ENCODE results near the gene EXOC4. TPM values are rescaled to one million over a fixed set of nuclear protein-coding genes. Genes with fewer than 3 reads are reported as not detected.

EXOC4 gene
- total RNA-seq, 1 donor from 2014 or later, result 84.0 TPM

DNA sequence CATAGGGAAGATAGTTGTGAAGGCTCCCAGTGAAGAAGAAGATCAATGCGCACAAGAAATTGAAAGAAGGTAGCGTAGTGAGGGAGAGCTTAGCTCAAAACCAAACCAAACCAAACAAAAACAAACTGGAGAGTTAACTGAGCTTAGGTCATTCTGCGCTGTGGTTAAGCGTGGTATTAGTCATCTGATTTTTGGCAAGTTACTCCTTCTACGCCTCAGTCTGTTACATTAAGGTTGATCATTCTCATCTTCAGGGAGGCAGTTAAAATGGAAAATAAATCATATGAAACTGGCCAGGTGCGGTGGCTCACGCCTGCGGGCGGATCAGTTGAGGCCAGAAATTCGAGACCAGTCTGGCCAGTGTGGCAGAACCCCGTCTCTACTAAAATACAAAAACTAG lies 259.7 kb downstream of the EXOC4 start:
- DNase-seq (ENCODE audit: low read depth), result peak; percentile 62
- Histone ChIP-seq H3K27me3 (ENCODE audit: control insufficient read depth, insufficient read depth, low read length) (no peaks in the 10 kb centered on the region), H3K4me3 (ENCODE audit: low read depth, low read length) (no peak overlapping the region), H3K36me3 (ENCODE audit: control insufficient read depth, insufficient read depth, low read length) (no peaks in the 10 kb centered on the region)
- FAIRE-seq, result peak; percentile 83
- TF ChIP-seq CTCF (IDR thresholded peaks at IDR 0.05; ENCODE audit: insufficient read depth, low read length, severe bottlenecking), result no peak

GRCh38 chr7:133513608-133514007 lies 260.7 kb downstream of the EXOC4 start:
- peak; percentile 61 for DNase-seq (ENCODE audit: low read depth)
- Histone ChIP-seq H3K27me3 (ENCODE audit: control insufficient read depth, insufficient read depth, low read length) (no peaks in the 10 kb centered on the region), H3K4me3 (ENCODE audit: low read depth, low read length) (no peak overlapping the region), H3K36me3 (ENCODE audit: control insufficient read depth, insufficient read depth, low read length) (no peaks in the 10 kb centered on the region)
- no peak for FAIRE-seq
- TF ChIP-seq CTCF (IDR thresholded peaks at IDR 0.05; ENCODE audit: insufficient read depth, low read length, severe bottlenecking), result no peak

DNA sequence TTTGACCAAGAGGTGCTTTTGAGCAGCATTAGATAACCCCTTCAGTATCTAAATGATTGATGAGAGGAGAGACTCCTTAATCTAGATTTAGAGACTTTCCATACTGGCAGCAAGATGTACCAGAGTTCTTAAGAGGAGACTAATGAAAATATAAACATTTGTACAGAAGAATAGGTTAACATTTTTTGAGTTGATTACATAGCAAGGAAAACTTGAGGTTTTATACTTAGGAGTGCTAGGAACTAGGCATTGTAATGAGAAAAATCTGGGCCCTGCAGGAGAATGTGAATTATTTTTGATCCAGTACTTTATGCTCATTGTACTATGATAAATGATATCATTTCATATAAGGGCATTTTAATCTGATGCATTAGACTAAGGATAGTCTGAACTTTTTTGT lies 261.7 kb downstream of the EXOC4 start:
- no peak for TF ChIP-seq CTCF (IDR thresholded peaks at IDR 0.05; ENCODE audit: insufficient read depth, low read length, severe bottlenecking)
- no peak overlapping the region for H3K4me3 ChIP-seq (ENCODE audit: low read depth, low read length)
- H3K27me3 ChIP-seq (ENCODE audit: control insufficient read depth, insufficient read depth, low read length), result no peaks in the 10 kb centered on the region
- DNase-seq (ENCODE audit: low read depth) (no peak), FAIRE-seq (no peak)
- H3K36me3 ChIP-seq (ENCODE audit: control insufficient read depth, insufficient read depth, low read length), result no peaks in the 10 kb centered on the region

GRCh38 chr7:133517766-133518165 lies 264.9 kb downstream of the EXOC4 start:
- DNase-seq (ENCODE audit: low read depth) (no peak), FAIRE-seq (no peak)
- no peak for TF ChIP-seq CTCF (IDR thresholded peaks at IDR 0.05; ENCODE audit: insufficient read depth, low read length, severe bottlenecking)
- no peaks in the 10 kb centered on the region for H3K27me3 ChIP-seq (ENCODE audit: control insufficient read depth, insufficient read depth, low read length)
- H3K4me3 ChIP-seq (ENCODE audit: low read depth, low read length), result no peak overlapping the region
- H3K36me3 ChIP-seq (ENCODE audit: control insufficient read depth, insufficient read depth, low read length), result no peaks in the 10 kb centered on the region

DNA sequence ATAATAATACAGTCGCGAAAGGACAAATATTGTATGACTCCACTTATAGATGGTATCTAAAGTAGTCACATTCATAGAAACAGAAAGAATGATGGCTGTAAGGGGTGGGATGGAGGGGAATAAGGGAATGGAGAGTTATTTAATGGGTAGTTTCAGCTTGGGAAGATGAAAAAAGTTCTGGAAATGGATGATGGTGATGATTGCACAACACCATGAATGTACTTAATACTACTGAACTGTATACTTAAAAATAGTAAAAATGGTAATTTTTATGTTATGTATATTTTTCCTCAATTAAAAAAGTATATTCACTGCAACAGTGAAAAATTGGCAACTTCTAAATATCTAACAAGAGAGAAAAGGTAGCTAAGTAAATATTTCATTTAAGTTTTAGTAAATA lies 265.8 kb downstream of the EXOC4 start:
- Histone ChIP-seq H3K27me3 (ENCODE audit: control insufficient read depth, insufficient read depth, low read length) (no peaks in the 10 kb centered on the region), H3K4me3 (ENCODE audit: low read depth, low read length) (no peak overlapping the region), H3K36me3 (ENCODE audit: control insufficient read depth, insufficient read depth, low read length) (no peaks in the 10 kb centered on the region)
- no peak for TF ChIP-seq CTCF (IDR thresholded peaks at IDR 0.05; ENCODE audit: insufficient read depth, low read length, severe bottlenecking)
- FAIRE-seq (no peak), DNase-seq (ENCODE audit: low read depth) (no peak)

DNA sequence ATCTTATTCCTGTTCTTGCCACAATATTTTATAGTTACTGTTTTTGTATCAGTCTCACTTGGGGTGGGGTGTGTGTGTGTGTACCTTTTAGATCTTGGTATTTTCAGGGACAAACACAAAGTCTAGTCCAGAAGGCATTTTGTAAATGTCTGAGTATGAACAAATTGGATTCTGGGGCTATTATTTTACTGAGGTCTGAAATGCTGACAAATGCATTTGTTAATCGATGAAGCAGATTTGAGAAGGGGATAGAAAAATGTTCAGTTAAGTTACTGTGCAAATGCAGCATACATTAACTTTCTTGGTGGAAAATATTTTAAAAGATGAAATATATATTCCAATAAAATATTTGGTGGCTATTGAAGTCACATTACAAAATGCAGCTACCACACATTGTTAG lies 267.4 kb downstream of the EXOC4 start:
- no peaks in the 10 kb centered on the region for H3K36me3 ChIP-seq (ENCODE audit: control insufficient read depth, insufficient read depth, low read length)
- H3K4me3 ChIP-seq (ENCODE audit: low read depth, low read length), result no peak overlapping the region
- no peaks in the 10 kb centered on the region for H3K27me3 ChIP-seq (ENCODE audit: control insufficient read depth, insufficient read depth, low read length)
- no peak for DNase-seq (ENCODE audit: low read depth)
- FAIRE-seq, result no peak
- TF ChIP-seq CTCF (IDR thresholded peaks at IDR 0.05; ENCODE audit: insufficient read depth, low read length, severe bottlenecking), result no peak
